C4-2B (cell line): Measurements from ENCODE around the gene AKNA.

Source experiments
- ZFX ChIP-seq: fragments of 450-650 bp; IDR thresholded peaks from 2 replicates; pipeline ENCODE4 v1.6.1; 2017
- TF ChIP-seq, protein P1 (sequence below): fragments of 450-650 bp; conservative IDR thresholded peaks from 2 replicates; pipeline ENCODE4 v1.5.1; 2017; ENCODE audit warnings: mild to moderate bottlenecking

DNA sequence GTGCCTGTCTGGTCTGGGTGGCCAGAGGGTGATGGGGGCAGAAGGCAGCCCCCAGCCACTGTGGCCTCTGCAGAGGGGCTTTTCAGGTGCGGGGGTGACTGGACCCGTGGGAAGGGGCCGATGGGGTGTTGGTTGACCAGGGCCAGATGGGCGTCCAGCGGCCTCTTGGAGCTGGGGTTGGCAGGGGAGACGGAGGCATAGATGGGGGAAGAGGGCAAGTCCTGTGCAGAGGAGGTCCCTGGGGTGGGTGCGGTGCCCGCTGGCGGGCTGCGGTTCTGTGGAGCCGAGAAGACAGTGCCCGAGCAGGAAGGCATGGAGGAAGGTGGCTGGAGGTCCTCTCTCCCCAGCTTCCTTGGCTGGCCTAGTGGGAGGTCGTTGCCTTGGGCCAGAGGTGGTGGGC is 18.7 kb upstream of the AKNA start:
- TF ChIP-seq, protein P1, sequence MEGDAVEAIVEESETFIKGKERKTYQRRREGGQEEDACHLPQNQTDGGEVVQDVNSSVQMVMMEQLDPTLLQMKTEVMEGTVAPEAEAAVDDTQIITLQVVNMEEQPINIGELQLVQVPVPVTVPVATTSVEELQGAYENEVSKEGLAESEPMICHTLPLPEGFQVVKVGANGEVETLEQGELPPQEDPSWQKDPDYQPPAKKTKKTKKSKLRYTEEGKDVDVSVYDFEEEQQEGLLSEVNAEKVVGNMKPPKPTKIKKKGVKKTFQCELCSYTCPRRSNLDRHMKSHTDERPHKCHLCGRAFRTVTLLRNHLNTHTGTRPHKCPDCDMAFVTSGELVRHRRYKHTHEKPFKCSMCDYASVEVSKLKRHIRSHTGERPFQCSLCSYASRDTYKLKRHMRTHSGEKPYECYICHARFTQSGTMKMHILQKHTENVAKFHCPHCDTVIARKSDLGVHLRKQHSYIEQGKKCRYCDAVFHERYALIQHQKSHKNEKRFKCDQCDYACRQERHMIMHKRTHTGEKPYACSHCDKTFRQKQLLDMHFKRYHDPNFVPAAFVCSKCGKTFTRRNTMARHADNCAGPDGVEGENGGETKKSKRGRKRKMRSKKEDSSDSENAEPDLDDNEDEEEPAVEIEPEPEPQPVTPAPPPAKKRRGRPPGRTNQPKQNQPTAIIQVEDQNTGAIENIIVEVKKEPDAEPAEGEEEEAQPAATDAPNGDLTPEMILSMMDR = no peak
- no peak for TF ChIP-seq ZFX
